Measurements from ENCODE around the gene KRTAP24-1. TPM values are rescaled to one million over a fixed set of nuclear protein-coding genes. Genes with fewer than 3 reads are reported as not detected.

Gene KRTAP24-1
- total and polyA plus RNA-seq, 4 donors: not detected

GRCh38 chr21:30238168-30238567 lies 44.6 kb downstream of the KRTAP24-1 start:
- H3K4me3 ChIP-seq (ENCODE audit: low read depth in 1 of 3, low read length in 3 of 3): no peak overlapping the region
- H3K4me1 ChIP-seq (ENCODE audit: control insufficient read depth in 4 of 4, insufficient read depth in 4 of 4, low read length in 3 of 4): no peaks in the 10 kb centered on the region
- no peaks in the 10 kb centered on the region for H3K9me3 ChIP-seq (ENCODE audit: control insufficient read depth in 4 of 4, low read length in 3 of 4)
- TF ChIP-seq MAX (IDR thresholded peaks at IDR 0.05): no peak
- no peak for TF ChIP-seq FOXA2 (IDR thresholded peaks at IDR 0.05)
- no peak for TF ChIP-seq EGR1 (IDR thresholded peaks at IDR 0.05; ENCODE audit: low read depth in 2 of 2)
- TF ChIP-seq TAF1 (conservative IDR thresholded peaks at IDR 0.05): no peak
- no peak for TF ChIP-seq CTCF (IDR thresholded peaks at IDR 0.05; ENCODE audit: low read depth, low read length, missing input control)
- TF ChIP-seq HNF4G (IDR thresholded peaks at IDR 0.05): no peak
- no peak for TF ChIP-seq FOXA1 (IDR thresholded peaks at IDR 0.05)
- no peak for TF ChIP-seq ZBTB33 (IDR thresholded peaks at IDR 0.05)
- no peak for TF ChIP-seq NR2F2 (IDR thresholded peaks at IDR 0.05)
- no peak for TF ChIP-seq RAD21 (IDR thresholded peaks at IDR 0.05)
- no peak for TF ChIP-seq SP1 (IDR thresholded peaks at IDR 0.05)
- no peak for TF ChIP-seq HNF4A (conservative IDR thresholded peaks at IDR 0.05)
- no peak for TF ChIP-seq RXRA (IDR thresholded peaks at IDR 0.05)
- TF ChIP-seq JUND (IDR thresholded peaks at IDR 0.05): no peak
- no peak for TF ChIP-seq YY1 (IDR thresholded peaks at IDR 0.05)
- WGBS: 89% methylated on average over 1 of the region's 1 CpG
- no peak overlapping the region for H3K9ac ChIP-seq (ENCODE audit: low read depth in 1 of 2, low read length in 2 of 2)
- H3K36me3 ChIP-seq (ENCODE audit: control insufficient read depth in 4 of 4, insufficient read depth in 3 of 4, low read depth in 1 of 4, low read length in 3 of 4): no peaks in the 10 kb centered on the region
- no peak overlapping the region for H3K27ac ChIP-seq (ENCODE audit: low read depth in 1 of 2, low read length in 2 of 2)
- no peak for DNase-seq (ENCODE audit: low spot score)
- no peaks in the 10 kb centered on the region for H3K27me3 ChIP-seq (ENCODE audit: control insufficient read depth in 4 of 4, insufficient read depth in 4 of 4, low read length in 3 of 4)

- 45% methylated on average over 2 of the region's 2 CpGs for WGBS
- Histone ChIP-seq H3K27me3 (ENCODE audit: control insufficient read depth in 4 of 4, insufficient read depth in 4 of 4, low read length in 3 of 4) (no peaks in the 10 kb centered on the region), H3K9ac (ENCODE audit: low read depth in 1 of 2, low read length in 2 of 2) (no peak overlapping the region), H3K36me3 (ENCODE audit: control insufficient read depth in 4 of 4, insufficient read depth in 3 of 4, low read depth in 1 of 4, low read length in 3 of 4) (no peaks in the 10 kb centered on the region), H3K4me1 (ENCODE audit: control insufficient read depth in 4 of 4, insufficient read depth in 4 of 4, low read length in 3 of 4) (no peaks in the 10 kb centered on the region), H3K9me3 (ENCODE audit: control insufficient read depth in 4 of 4, low read length in 3 of 4) (no peaks in the 10 kb centered on the region), H3K4me3 (ENCODE audit: low read depth in 1 of 3, low read length in 3 of 3) (no peak overlapping the region), H3K27ac (ENCODE audit: low read depth in 1 of 2, low read length in 2 of 2) (no peak overlapping the region)
- DNase-seq (ENCODE audit: low spot score): no peak
- TF ChIP-seq JUND (IDR thresholded peaks at IDR 0.05) (no peak), GABPA (IDR thresholded peaks at IDR 0.05 in 1 of 2, conservative IDR thresholded peaks at IDR 0.05 in 1 of 2) (no peak), YY1 (IDR thresholded peaks at IDR 0.05) (no peak), FOXA2 (IDR thresholded peaks at IDR 0.05) (no peak), HNF4G (IDR thresholded peaks at IDR 0.05) (no peak), RXRA (IDR thresholded peaks at IDR 0.05) (no peak), MAX (IDR thresholded peaks at IDR 0.05) (no peak), EGR1 (IDR thresholded peaks at IDR 0.05; ENCODE audit: low read depth in 2 of 2) (no peak), NR2F2 (IDR thresholded peaks at IDR 0.05) (no peak), RAD21 (IDR thresholded peaks at IDR 0.05) (no peak), TAF1 (conservative IDR thresholded peaks at IDR 0.05) (no peak), SP1 (IDR thresholded peaks at IDR 0.05) (no peak), REST (IDR thresholded peaks at IDR 0.05) (no peak), ATF3 (IDR thresholded peaks at IDR 0.05) (no peak), HNF4A (conservative IDR thresholded peaks at IDR 0.05) (no peak)
Observed at GRCh38 chr21:30234643-30235042, 48.1 kb downstream of the KRTAP24-1 start.

Data from liver (tissue), 9 donors.